GM10248 (cell line): Measurements from ENCODE around the gene MCRS1.

Experiments
- CTCF ChIA-PET: fragments of 300-600 bp; sonication (Branson Sonifier 250); formaldehyde crosslinking; extraction: SDS; loops from one replicate; lab custom pipeline; 2021; ENCODE audit warnings: antibody characterized with exemption; lab: Yijun Ruan, JAX
- POLR2A ChIA-PET: fragments of 350-650 bp; sonication (Branson Sonifier 250); formaldehyde crosslinking; extraction: SDS; loops from one replicate; lab custom pipeline; 2020; ENCODE audit warnings: antibody characterized with exemption; lab: Yijun Ruan, JAX
- DNase-seq: peaks from one replicate; pipeline ENCODE4 v3.0.0; 2012; ENCODE audit errors: extremely low spot score
- TF ChIP-seq, protein P1 (sequence below): IDR thresholded peaks from 2 replicates; pipeline ENCODE4 v1.5.1; 2012; ENCODE audit warnings: mild to moderate bottlenecking, low read depth; ENCODE audit errors: extremely low read depth, missing control alignments, control extremely low read depth

The MCRS1 gene

DNA sequence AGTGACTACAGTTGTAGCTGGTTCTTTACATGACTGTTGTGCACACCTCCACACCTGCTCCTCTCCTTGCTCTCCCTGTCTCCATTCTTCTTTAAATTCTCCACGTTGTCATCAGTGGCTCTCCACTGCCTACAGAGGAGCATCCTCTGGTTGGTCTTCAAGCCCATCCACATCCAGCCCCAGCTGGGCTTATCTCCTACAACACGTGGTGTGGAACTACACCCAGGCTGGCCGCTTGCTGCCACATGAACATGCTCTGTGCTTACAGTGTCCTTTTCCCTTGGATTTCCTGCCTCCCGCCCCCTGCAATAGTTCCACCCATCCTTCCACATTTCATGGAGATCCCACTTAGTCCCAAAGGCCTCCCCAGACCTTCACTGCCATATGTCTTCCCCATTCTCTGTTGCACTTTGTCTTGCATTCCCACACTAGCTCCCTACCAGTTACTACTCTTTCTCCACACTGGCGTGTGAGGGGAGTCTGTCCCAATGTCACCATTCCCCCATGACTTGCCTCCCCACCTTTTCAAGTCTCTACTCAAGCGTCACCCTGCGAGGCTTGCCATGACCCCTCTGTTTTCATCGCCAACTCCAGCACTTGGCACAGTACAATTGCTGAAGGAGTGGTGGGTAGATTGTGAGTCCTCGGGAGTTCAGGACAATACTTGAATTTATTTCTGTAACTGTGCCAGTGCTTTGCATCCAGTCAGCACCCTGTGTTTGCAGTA is 9.8 kb upstream of the MCRS1 start:
- ChIA-PET POLR2A (no interaction called here), CTCF (interaction anchor here (1.3 to 8.4 kb wide), 6 partner anchors 24 to 234 kb away, joined by 3 to 113 read pairs (median 34); partner anchors contain the start of genes DNAJC22 and FAM186B)
- DNase-seq, result no peak
- TF ChIP-seq, protein P1, sequence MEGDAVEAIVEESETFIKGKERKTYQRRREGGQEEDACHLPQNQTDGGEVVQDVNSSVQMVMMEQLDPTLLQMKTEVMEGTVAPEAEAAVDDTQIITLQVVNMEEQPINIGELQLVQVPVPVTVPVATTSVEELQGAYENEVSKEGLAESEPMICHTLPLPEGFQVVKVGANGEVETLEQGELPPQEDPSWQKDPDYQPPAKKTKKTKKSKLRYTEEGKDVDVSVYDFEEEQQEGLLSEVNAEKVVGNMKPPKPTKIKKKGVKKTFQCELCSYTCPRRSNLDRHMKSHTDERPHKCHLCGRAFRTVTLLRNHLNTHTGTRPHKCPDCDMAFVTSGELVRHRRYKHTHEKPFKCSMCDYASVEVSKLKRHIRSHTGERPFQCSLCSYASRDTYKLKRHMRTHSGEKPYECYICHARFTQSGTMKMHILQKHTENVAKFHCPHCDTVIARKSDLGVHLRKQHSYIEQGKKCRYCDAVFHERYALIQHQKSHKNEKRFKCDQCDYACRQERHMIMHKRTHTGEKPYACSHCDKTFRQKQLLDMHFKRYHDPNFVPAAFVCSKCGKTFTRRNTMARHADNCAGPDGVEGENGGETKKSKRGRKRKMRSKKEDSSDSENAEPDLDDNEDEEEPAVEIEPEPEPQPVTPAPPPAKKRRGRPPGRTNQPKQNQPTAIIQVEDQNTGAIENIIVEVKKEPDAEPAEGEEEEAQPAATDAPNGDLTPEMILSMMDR, result no peak

DNA sequence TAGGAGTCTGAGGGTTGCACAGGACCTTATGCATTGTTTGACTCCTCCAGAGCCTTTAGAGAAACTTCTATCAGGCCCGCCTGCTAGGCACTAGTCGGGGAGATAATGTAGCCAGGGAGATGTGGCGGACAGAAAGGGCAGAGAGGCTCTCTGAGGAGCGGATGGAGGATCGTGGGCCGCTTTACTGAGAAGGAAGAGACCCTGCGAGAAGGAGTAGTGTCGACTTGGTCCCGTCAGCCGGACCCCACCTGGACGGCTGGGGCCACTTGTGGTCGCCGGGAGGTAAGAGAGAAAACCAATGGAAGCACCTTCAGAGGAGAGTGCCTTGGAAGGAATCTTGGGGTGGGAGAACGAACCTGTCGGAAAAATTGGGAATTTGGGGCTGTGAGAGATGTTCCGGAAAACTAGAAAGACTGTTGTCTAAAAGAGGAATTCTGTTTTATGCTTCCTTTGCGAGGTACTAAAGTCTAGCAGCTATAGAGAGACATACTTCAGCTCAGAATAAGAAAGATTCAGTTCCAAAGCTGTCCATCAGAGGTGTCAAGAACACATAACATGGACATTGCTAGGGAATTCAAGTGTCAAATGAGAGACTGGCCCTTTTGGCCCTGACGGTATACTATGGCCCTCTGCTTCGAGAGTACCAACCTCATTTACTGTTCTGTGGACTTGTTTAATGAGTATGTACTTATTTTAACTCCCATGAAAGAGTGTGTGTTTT is 660 bp upstream of the MCRS1 start:
- POLR2A ChIA-PET, result interaction anchor here (0.6 kb wide), 1 partner anchor 511 kb away, joined by 3 read pairs; no protein-coding TSS in a partner anchor
- no peak for DNase-seq
- TF ChIP-seq, protein P1, result no peak
- CTCF ChIA-PET, result interaction anchor here (5.2 kb wide), 1 partner anchor 13 kb away, joined by 55 read pairs; no protein-coding TSS in a partner anchor

DNA sequence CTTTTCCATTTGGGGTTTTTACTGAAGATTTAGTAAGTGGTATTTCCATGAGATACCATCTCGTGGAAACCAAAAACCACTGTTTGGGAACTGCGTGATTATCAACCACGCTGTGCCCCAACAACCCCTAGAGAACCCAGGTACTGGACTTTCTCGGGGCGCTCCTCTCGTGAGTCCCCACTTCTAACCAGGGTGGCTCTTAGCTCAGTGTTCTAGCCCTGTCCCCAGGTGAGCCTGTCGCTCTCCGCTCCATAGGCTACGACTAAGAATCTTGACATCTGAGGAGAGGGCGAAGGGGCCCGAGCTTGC is 686 bp downstream of the MCRS1 start:
- no peak for DNase-seq
- CTCF ChIA-PET, result interaction anchor here (0.7 to 2.2 kb wide), 7 partner anchors 13 to 219 kb away, joined by 3 to 14 read pairs (median 5); partner anchors contain the start of gene PRPF40B
- POLR2A ChIA-PET, result interaction anchor here (0.6 to 1.4 kb wide), 5 partner anchors 10 to 251 kb away, joined by 3 to 4 read pairs (median 4); partner anchors contain the start of gene TMBIM6
- TF ChIP-seq, protein P1, result no peak

DNA sequence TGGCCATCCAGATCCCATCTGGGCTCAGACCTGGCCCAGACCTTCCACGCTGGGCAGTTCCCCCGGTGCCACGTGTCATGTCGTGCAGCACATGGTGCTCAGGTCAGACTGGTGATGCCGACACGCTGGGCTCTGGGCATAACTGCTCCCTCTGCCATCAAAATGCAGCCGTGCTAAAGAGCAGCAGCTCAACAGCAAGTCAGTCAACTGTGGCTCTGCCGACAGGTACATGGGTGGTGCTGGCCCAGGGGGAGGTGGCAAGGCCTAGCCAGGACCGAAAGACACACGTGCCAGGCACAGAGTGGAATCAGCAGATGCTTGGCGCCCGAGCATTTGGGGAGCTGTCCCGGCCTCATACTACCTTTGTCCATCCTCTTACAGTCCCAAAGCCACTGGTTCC is 1.6 kb downstream of the MCRS1 start:
- TF ChIP-seq, protein P1, result no peak
- DNase-seq, result no peak
- ChIA-PET CTCF (interaction anchor here (0.9 to 2.2 kb wide), 7 partner anchors 12 to 219 kb away, joined by 3 to 14 read pairs (median 5); partner anchors contain the start of gene SPATS2), POLR2A (interaction anchor here (1.4 kb wide), 1 partner anchor 10 kb away, joined by 4 read pairs; no protein-coding TSS in a partner anchor)

DNA sequence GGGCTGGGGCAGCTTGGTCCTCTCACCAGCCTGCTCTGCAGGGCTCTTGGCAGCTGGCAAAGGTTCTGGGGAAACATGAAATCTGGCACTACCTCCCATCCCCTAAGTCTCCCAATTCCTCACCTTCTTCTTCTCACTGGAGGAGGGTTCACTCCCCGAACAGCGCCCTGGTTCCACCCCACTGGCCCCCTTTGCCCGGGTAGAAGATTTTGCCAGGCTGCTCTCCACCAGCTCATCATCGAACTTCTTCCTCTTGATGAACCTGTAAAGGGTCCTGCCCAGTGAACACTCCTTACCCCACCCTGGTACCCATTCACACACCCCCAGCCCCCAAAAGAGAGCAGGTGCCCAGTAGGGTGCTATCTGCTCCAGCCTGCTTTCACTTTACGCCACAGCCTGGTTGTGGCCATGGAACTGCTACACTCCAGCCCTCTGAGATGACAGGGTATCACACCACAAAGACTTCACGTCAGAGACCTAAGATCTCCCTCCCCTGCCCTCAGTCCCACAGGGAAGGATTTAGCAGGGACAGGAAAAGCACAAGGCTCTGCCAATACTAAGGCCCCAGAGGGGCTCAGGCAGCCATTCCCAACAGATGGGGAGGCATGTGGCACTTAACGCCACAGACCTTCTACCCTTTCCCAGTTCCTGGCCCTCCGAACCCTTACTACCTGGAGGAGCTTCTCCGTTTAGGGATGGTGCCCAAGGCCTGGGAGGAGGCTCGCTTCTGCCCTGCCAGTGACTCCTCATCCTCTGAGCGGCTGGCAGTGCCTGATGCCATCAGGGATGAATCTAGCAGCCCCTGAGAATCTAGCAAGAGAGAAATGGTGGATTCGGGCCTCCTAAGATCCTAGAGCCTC is 2.3 kb downstream of the MCRS1 start:
- POLR2A ChIA-PET, result no interaction called here
- no peak for DNase-seq
- TF ChIP-seq, protein P1, result no peak

More for the DNA sequence above, 2.3 kb downstream of the MCRS1 start:
- CTCF ChIA-PET, result interaction anchor here (0.7 to 2.2 kb wide), 5 partner anchors 12 to 208 kb away, joined by 3 to 14 read pairs (median 7); partner anchors contain the start of gene SPATS2
